Hindlimb muscle (tissue), 1 donor: ENCODE measurements around the gene TXN2. TPM values are rescaled to one million over a fixed set of nuclear protein-coding genes. Genes with fewer than 3 reads are reported as not detected.
A peak's percentile ranks its signal among the peaks of the same experiment; 100 is the strongest.
"Not testable (repeated sequence)": the region's sequence is repeated elsewhere in the genome, so short reads cannot be mapped to it uniquely, and the experiment has no call there.

Experiments used
- DNase-seq: peaks from one replicate; pipeline ENCODE4 v3.0.0-alpha.2; 2013
- polyA plus RNA-seq: library from polyadenylated mRNA; unstranded; fragments of 120-200 nt; gene quantifications from one replicate; pipeline ENCODE4 v1.2.1, GENCODE V29; 2013; ENCODE audit not compliant: insufficient read length

Gene TXN2
- polyA plus RNA-seq, 1 donor: 109 TPM

GRCh38 chr22:36454916-36455570, 26.4 kb downstream of the TXN2 start:
- peak; percentile 80 for DNase-seq

- DNase-seq: no peak
These were observed 27.5 kb downstream of the TXN2 start for GRCh38 chr22:36453855-36454378.

GRCh38 chr22:36452978-36453607, 28.3 kb downstream of the TXN2 start:
- not testable (repeated sequence) for DNase-seq

GRCh38 chr22:36452250-36452977, 29.0 kb downstream of the TXN2 start:
- no peak for DNase-seq

- DNase-seq: not testable (repeated sequence)
These were observed 30.5 kb downstream of the TXN2 start for GRCh38 chr22:36450923-36451322.

- DNase-seq: no peak
These were observed 31.8 kb downstream of the TXN2 start for GRCh38 chr22:36449596-36450175.

GRCh38 chr22:36447632-36448031, 33.8 kb downstream of the TXN2 start:
- DNase-seq: no peak

- DNase-seq: no peak
These were observed 36.2 kb downstream of the TXN2 start for GRCh38 chr22:36445158-36445668.

GRCh38 chr22:36443198-36443770, 38.2 kb downstream of the TXN2 start:
- DNase-seq: no peak

GRCh38 chr22:36442506-36443197, 38.8 kb downstream of the TXN2 start:
- no peak for DNase-seq

GRCh38 chr22:36440429-36441002, 40.9 kb downstream of the TXN2 start:
- no peak for DNase-seq

- DNase-seq: no peak
These were observed 41.8 kb downstream of the TXN2 start for GRCh38 chr22:36439481-36440271.

- DNase-seq: no peak
These were observed 45.7 kb downstream of the TXN2 start for GRCh38 chr22:36435516-36436415.

- no peak for DNase-seq
These were observed 47.9 kb downstream of the TXN2 start for GRCh38 chr22:36433318-36434231.

GRCh38 chr22:36432592-36433317, 48.7 kb downstream of the TXN2 start:
- no peak for DNase-seq

GRCh38 chr22:36431977-36432376, 49.5 kb downstream of the TXN2 start:
- DNase-seq: no peak

GRCh38 chr22:36430863-36431262, 50.6 kb downstream of the TXN2 start:
- no peak for DNase-seq

GRCh38 chr22:36427952-36428351, 53.5 kb downstream of the TXN2 start:
- DNase-seq: not testable (repeated sequence)
